IMR-90 (cell line): ENCODE data around the gene ARHGAP15. TPM values are rescaled to one million over a fixed set of nuclear protein-coding genes. Genes with fewer than 3 reads are reported as not detected.

ENCODE experiments used
- ATAC-seq: fragments of 200-7000 bp; cut with Tn5 transposase; 2 replicates; pipeline ENCODE4 v1.9.1; 2020; ENCODE audit warnings: low read depth, mild to moderate bottlenecking, moderate library complexity
- BruUV-seq: library from RNA; stranded (reverse); fragments of 400-500 nt; replicated peaks from 2 replicates; lab custom pipeline; 2021; lab: Mats Ljungman, UMichigan
- CTCF ChIA-PET: fragments of 300-600 bp; formaldehyde crosslinking; extraction: SDS; loops from one replicate; lab custom pipeline; 2021; ENCODE audit warnings: antibody characterized with exemption; lab: Yijun Ruan, JAX
- POLR2A ChIA-PET: fragments of 300-600 bp; sonication (Branson Sonifier 250); formaldehyde crosslinking; loops from one replicate; lab custom pipeline; 2022; ENCODE audit warnings: antibody characterized with exemption; ENCODE audit not compliant: unreplicated experiment; lab: Charles Lee
- DNase-seq: peaks from one replicate; pipeline ENCODE4 v3.0.0; 2013
- H2AFZ ChIP-seq: replicated peaks from 2 replicates; pipeline ENCODE3; 2013; ENCODE audit warnings: low read length, mild to moderate bottlenecking; ENCODE audit not compliant: poor library complexity
- H2AK5ac ChIP-seq: 2 replicates; pipeline ENCODE4 v1.6.1; 2013; ENCODE audit warnings: low read depth, low read length, inconsistent platforms
- H2AK9ac ChIP-seq: replicated peaks from 2 replicates; pipeline ENCODE3; 2013; ENCODE audit warnings: mild to moderate bottlenecking, low read depth, low read length, moderate library complexity; ENCODE audit not compliant: poor library complexity
- H2BK120ac ChIP-seq: 2 replicates; pipeline ENCODE4 v1.6.1; 2013; ENCODE audit warnings: low read depth, low read length, inconsistent platforms
- H2BK15ac ChIP-seq: 3 replicates; pipeline ENCODE4 v1.6.1; 2013; ENCODE audit warnings: low read depth, low read length, inconsistent platforms
- H2BK20ac ChIP-seq: 2 replicates; pipeline ENCODE4 v1.6.1; 2013; ENCODE audit warnings: low read depth, mild to moderate bottlenecking, inconsistent platforms, low read length, moderate library complexity
- H2BK5ac ChIP-seq: 2 replicates; pipeline ENCODE4 v1.6.1; 2013; ENCODE audit warnings: mild to moderate bottlenecking, low read depth, low read length, inconsistent platforms; ENCODE audit not compliant: poor library complexity, severe bottlenecking
- H3K14ac ChIP-seq: replicated peaks from 2 replicates; pipeline ENCODE4 v1.6.1; 2013; ENCODE audit warnings: low read depth, low read length, inconsistent platforms
- H3K18ac ChIP-seq: 2 replicates; pipeline ENCODE4 v1.6.1; 2013; ENCODE audit warnings: low read depth, low read length, control low read depth
- H3K23ac ChIP-seq: 2 replicates; pipeline ENCODE4 v1.6.1; 2013; ENCODE audit warnings: low read depth, low read length, inconsistent platforms
- H3K27ac ChIP-seq: 2 replicates; pipeline ENCODE4 v1.5.1; 2013; ENCODE audit warnings: mild to moderate bottlenecking, control low read depth, low read length; ENCODE audit not compliant: insufficient read depth
- H3K27me3 ChIP-seq: 2 replicates; pipeline ENCODE4 v1.6.1; 2013; ENCODE audit warnings: low read length; ENCODE audit not compliant: control insufficient read depth, insufficient read depth
- H3K36me3 ChIP-seq: 2 replicates; pipeline ENCODE4 v1.6.1; 2013; ENCODE audit warnings: low read length, mixed read lengths; ENCODE audit not compliant: control insufficient read depth, insufficient read depth
- H3K4ac ChIP-seq: 2 replicates; pipeline ENCODE4 v1.6.1; 2013; ENCODE audit warnings: low read depth, low read length, inconsistent platforms
- H3K4me1 ChIP-seq: 2 replicates; pipeline ENCODE4 v1.6.1; 2013; ENCODE audit warnings: low read length, mixed read lengths; ENCODE audit not compliant: control insufficient read depth, insufficient read depth
- H3K4me2 ChIP-seq: 2 replicates; pipeline ENCODE4 v1.6.1; 2013; ENCODE audit warnings: low read depth, mild to moderate bottlenecking, control low read depth, low read length, moderate library complexity
- H3K4me3 ChIP-seq: 2 replicates; pipeline ENCODE4 v1.5.1; 2013; ENCODE audit warnings: low read depth, mild to moderate bottlenecking, control low read depth, low read length, moderate library complexity; ENCODE audit not compliant: insufficient read depth
- H3K56ac ChIP-seq: 2 replicates; pipeline ENCODE4 v1.6.1; 2013; ENCODE audit warnings: low read length, inconsistent platforms; ENCODE audit not compliant: insufficient read depth; ENCODE audit errors: extremely low read depth
- H3K79me1 ChIP-seq, 2 experiments: 2 replicates each; pipeline ENCODE4 v1.6.1; 2013; ENCODE audit warnings: low read length in 2 of 2, inconsistent platforms in 1 of 2, low read depth in 1 of 2
- H3K9ac ChIP-seq: 2 replicates; pipeline ENCODE4 v1.6.1; 2013; ENCODE audit warnings: low read depth, low read length, control low read depth
- H3K9me1 ChIP-seq: 2 replicates; pipeline ENCODE4 v1.6.1; 2013; ENCODE audit warnings: low read length, inconsistent platforms; ENCODE audit not compliant: insufficient read depth
- H3K9me3 ChIP-seq: 2 replicates; pipeline ENCODE4 v1.6.1; 2013; ENCODE audit warnings: low read length; ENCODE audit not compliant: control insufficient read depth, insufficient read depth
- H4K20me1 ChIP-seq: 2 replicates; pipeline ENCODE4 v1.6.1; 2013; ENCODE audit warnings: low read length, inconsistent platforms; ENCODE audit not compliant: insufficient read depth
- H4K5ac ChIP-seq: 2 replicates; pipeline ENCODE4 v1.6.1; 2013; ENCODE audit warnings: mild to moderate bottlenecking, low read depth, low read length, control low read depth
- H4K8ac ChIP-seq, 2 experiments: 2 replicates each; pipeline ENCODE4 v1.6.1; 2013; ENCODE audit warnings: low read depth in 2 of 2, low read length in 2 of 2, control low read depth in 1 of 2, inconsistent platforms in 1 of 2
- H4K91ac ChIP-seq: 2 replicates; pipeline ENCODE4 v1.6.1; 2013; ENCODE audit warnings: low read depth, low read length, inconsistent platforms; ENCODE audit not compliant: insufficient read depth
- BHLHE40 ChIP-seq: fragments of 150-350 bp; IDR thresholded peaks from 2 replicates; pipeline ENCODE4 v1.6.1; 2016; ENCODE audit warnings: mild to moderate bottlenecking, low read depth, low read length
- CEBPB ChIP-seq: IDR thresholded peaks from 2 replicates; pipeline ENCODE4 v1.6.1; 2012; ENCODE audit warnings: low read depth, low read length, improper control_type of control experiment
- CHD1 ChIP-seq: IDR thresholded peaks from 2 replicates; pipeline ENCODE4 v1.6.1; 2012; ENCODE audit warnings: low read depth, low read length, improper control_type of control experiment
- FOS ChIP-seq: fragments of 150-350 bp; IDR thresholded peaks from 2 replicates; pipeline ENCODE4 v1.6.1; 2016; ENCODE audit warnings: low read depth, low read length
- MAFK ChIP-seq: IDR thresholded peaks from 2 replicates; pipeline ENCODE4 v1.6.1; 2012; ENCODE audit warnings: low read depth, low read length, improper control_type of control experiment
- MAZ ChIP-seq: IDR thresholded peaks from 2 replicates; pipeline ENCODE4 v1.6.1; 2012; ENCODE audit warnings: low read depth, mild to moderate bottlenecking, low read length, improper control_type of control experiment, moderate library complexity, borderline replicate concordance
- MXI1 ChIP-seq: IDR thresholded peaks from 2 replicates; pipeline ENCODE4 v1.6.1; 2012; ENCODE audit warnings: low read depth, mild to moderate bottlenecking, low read length, moderate library complexity, borderline replicate concordance
- NFE2L2 ChIP-seq: fragments of 150-350 bp; IDR thresholded peaks from 2 replicates; pipeline ENCODE4 v1.6.1; 2016; ENCODE audit warnings: low read depth, mild to moderate bottlenecking, low read length
- POLR2A ChIP-seq: IDR thresholded peaks from 2 replicates; pipeline ENCODE4 v1.6.1; 2012; ENCODE audit warnings: mild to moderate bottlenecking, low read depth, low read length
- RAD21 ChIP-seq: IDR thresholded peaks from 2 replicates; pipeline ENCODE4 v1.6.1; 2012; ENCODE audit warnings: low read length, improper control_type of control experiment
- RCOR1 ChIP-seq: IDR thresholded peaks from 2 replicates; pipeline ENCODE4 v1.6.1; 2012; ENCODE audit warnings: mild to moderate bottlenecking, low read length, improper control_type of control experiment; ENCODE audit not compliant: insufficient replicate concordance
- RFX5 ChIP-seq: IDR thresholded peaks from 2 replicates; pipeline ENCODE4 v1.8.0; 2012; ENCODE audit warnings: low read depth, mild to moderate bottlenecking, low read length, moderate library complexity
- SMC3 ChIP-seq: fragments of 150-350 bp; IDR thresholded peaks from 2 replicates; pipeline ENCODE4 v1.6.1; 2016; ENCODE audit warnings: low read depth, mild to moderate bottlenecking, antibody characterized with exemption, low read length, moderate library complexity
- WGBS, 2 experiments: methylation state at CpG; one replicate each; pipeline versions ENCODE4 v1.1.5 to v1.1.7; 2013; ENCODE audit warnings: missing lambda C conversion rate in 2 of 2; ENCODE audit not compliant: insufficient read length in 1 of 2; ENCODE audit errors: extremely low coverage in 2 of 2; 5-methylcytosine and 5-hydroxymethylcytosine counted together
- dilution Hi-C: fragments of 300-500 bp; cut with HindIII; formaldehyde crosslinking; loops from one replicate; pipeline ENCODE4 v1.14.3; 2018; ENCODE audit warnings: low sequenced_read_pairs; ENCODE audit not compliant: unreplicated experiment
- in situ Hi-C: fragments of 300-500 bp; cut with MboI; formaldehyde crosslinking; loops from 3 replicates; pipeline ENCODE4 v1.14.3; 2019; ENCODE audit warnings: low sequenced_read_pairs, inconsistent platforms, mixed read lengths
- intact Hi-C: fragments of 100-400 bp; cut with micrococcal nuclease; formaldehyde crosslinking; loops from 2 replicates; pipeline ENCODE4 v1.10.0; 2022
- polyA plus RNA-seq, 3 experiments: library from polyadenylated mRNA; depleted of rRNA; stranded (reverse); fragments of >200 nt; gene quantifications; 2 replicates each; pipeline ENCODE4 v1.2.3, GENCODE V29; 2012; ENCODE audit warnings: low replicate concordance in 1 of 3
- total RNA-seq: library from RNA; depleted of rRNA; stranded (reverse); fragments of >200 nt; gene quantifications from 2 replicates; pipeline ENCODE4 v1.2.3, GENCODE V29; 2012
- TF ChIP-seq, protein P1 (sequence below): fragments of 150-350 bp; IDR thresholded peaks from 2 replicates; pipeline ENCODE4 v1.6.1; 2017; ENCODE audit warnings: mild to moderate bottlenecking, antibody characterized with exemption, low read length, low read depth
- TF ChIP-seq, protein P2 (sequence below): conservative IDR thresholded peaks from 2 replicates; pipeline ENCODE4 v1.5.1; 2012; ENCODE audit warnings: mild to moderate bottlenecking, low read depth, low read length, improper control_type of control experiment
- TF ChIP-seq, protein P3 (sequence below): fragments of 150-350 bp; IDR thresholded peaks from 2 replicates; pipeline ENCODE4 v1.6.1; 2016; ENCODE audit warnings: low read depth, mild to moderate bottlenecking, low read length, moderate library complexity, borderline replicate concordance

ARHGAP15 gene
- total and polyA plus RNA-seq, 2 of the 4 experiments (the other 2 are of a cell fraction) = not detected

DNA sequence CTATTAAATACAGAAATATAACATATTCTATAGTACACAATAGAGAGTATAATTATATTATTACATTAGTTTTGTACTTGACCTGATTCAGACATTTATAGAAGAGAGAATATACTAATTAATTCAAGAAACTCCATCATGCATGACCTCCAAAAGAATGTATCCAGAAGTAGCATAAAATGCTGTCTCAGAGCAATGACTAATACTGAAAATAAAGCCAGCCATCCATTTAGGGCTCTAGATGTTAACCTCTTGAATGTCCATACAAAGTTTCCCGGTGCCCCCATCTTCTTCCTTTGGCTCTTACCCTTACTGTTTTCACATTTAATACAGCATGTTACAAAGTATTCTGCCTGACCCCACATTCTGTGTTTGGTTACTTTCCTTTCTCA lies 102.0 kb downstream of the ARHGAP15 start:
- Histone ChIP-seq H2AK9ac (no peak overlapping the region), H4K5ac (no peak overlapping the region), H3K18ac (no peak overlapping the region), H3K23ac (no peak overlapping the region), H2BK120ac (no peak overlapping the region), H3K56ac (no peak overlapping the region), H4K20me1 (no peaks in the 10 kb centered on the region), H3K9ac (no peak overlapping the region), H4K8ac (no peak overlapping the region), H3K4me3 (no peak overlapping the region), H3K27me3 (no peaks in the 10 kb centered on the region), H3K79me1 (no peaks in the 10 kb centered on the region), H3K4ac (no peak overlapping the region), H3K4me2 (no peak overlapping the region), H3K14ac (no peak overlapping the region), H2BK20ac (no peak overlapping the region), H3K9me1 (no peaks in the 10 kb centered on the region), H3K9me3 (peaks cover 3% of the 10 kb centered on the region; the same call in 1 of the 2 replicates), H3K36me3 (no peaks in the 10 kb centered on the region), H3K4me1 (no peaks in the 10 kb centered on the region), H2AK5ac (no peak overlapping the region), H2BK5ac (no peak overlapping the region), H3K27ac (no peak overlapping the region), H2AFZ (no peak overlapping the region), H2BK15ac (no peak overlapping the region), H4K91ac (no peak overlapping the region)
- intact Hi-C loops (no loop called here), in situ Hi-C loops (no loop called here), dilution Hi-C loops (no loop called here)
- WGBS, 2 experiments = no CpG with 5 or more reads among the region's 1 CpG
- ATAC-seq = no peak
- TF ChIP-seq CEBPB = no peak
- no peak for TF ChIP-seq CHD1
- no peak for TF ChIP-seq MXI1
- TF ChIP-seq, protein P1, sequence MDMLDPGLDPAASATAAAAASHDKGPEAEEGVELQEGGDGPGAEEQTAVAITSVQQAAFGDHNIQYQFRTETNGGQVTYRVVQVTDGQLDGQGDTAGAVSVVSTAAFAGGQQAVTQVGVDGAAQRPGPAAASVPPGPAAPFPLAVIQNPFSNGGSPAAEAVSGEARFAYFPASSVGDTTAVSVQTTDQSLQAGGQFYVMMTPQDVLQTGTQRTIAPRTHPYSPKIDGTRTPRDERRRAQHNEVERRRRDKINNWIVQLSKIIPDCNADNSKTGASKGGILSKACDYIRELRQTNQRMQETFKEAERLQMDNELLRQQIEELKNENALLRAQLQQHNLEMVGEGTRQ = no peak
- TF ChIP-seq, protein P2, sequence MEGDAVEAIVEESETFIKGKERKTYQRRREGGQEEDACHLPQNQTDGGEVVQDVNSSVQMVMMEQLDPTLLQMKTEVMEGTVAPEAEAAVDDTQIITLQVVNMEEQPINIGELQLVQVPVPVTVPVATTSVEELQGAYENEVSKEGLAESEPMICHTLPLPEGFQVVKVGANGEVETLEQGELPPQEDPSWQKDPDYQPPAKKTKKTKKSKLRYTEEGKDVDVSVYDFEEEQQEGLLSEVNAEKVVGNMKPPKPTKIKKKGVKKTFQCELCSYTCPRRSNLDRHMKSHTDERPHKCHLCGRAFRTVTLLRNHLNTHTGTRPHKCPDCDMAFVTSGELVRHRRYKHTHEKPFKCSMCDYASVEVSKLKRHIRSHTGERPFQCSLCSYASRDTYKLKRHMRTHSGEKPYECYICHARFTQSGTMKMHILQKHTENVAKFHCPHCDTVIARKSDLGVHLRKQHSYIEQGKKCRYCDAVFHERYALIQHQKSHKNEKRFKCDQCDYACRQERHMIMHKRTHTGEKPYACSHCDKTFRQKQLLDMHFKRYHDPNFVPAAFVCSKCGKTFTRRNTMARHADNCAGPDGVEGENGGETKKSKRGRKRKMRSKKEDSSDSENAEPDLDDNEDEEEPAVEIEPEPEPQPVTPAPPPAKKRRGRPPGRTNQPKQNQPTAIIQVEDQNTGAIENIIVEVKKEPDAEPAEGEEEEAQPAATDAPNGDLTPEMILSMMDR = no peak
- TF ChIP-seq MAZ = no peak
- no peak for TF ChIP-seq RCOR1
- TF ChIP-seq FOS = no peak
- TF ChIP-seq SMC3 = no peak
- TF ChIP-seq, protein P3, sequence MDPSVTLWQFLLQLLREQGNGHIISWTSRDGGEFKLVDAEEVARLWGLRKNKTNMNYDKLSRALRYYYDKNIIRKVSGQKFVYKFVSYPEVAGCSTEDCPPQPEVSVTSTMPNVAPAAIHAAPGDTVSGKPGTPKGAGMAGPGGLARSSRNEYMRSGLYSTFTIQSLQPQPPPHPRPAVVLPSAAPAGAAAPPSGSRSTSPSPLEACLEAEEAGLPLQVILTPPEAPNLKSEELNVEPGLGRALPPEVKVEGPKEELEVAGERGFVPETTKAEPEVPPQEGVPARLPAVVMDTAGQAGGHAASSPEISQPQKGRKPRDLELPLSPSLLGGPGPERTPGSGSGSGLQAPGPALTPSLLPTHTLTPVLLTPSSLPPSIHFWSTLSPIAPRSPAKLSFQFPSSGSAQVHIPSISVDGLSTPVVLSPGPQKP = no peak
- TF ChIP-seq RFX5 = no peak
- no peak for TF ChIP-seq NFE2L2
- TF ChIP-seq MAFK = no peak
- TF ChIP-seq BHLHE40 = no peak
- no peak for TF ChIP-seq POLR2A
- TF ChIP-seq RAD21 = no peak
- DNase-seq = no peak
- POLR2A ChIA-PET = interaction anchor here (0.6 kb wide), 1 partner anchor 71 kb away, joined by 12 read pairs; no protein-coding TSS in a partner anchor
- no TSS peak for BruUV-seq
- CTCF ChIA-PET = no interaction called here
